Stomach (tissue), 4 donors: ENCODE data around the gene ESYT2.

Experiments
- POLR2A ChIP-seq, 4 donors: fragments of 450-650 bp; IDR thresholded peaks; one replicate each; pipeline ENCODE4 v1.6.1; 2016; ENCODE audit warnings: antibody characterized with exemption in 4 of 4, control low read depth in 2 of 4, mild to moderate bottlenecking in 1 of 4, moderate library complexity in 1 of 4
- TF ChIP-seq, protein P1 (sequence below), 7 experiments: fragments of 450-650 bp in 4 of 7; fragments of 200-600 bp in 3 of 7; sonication (generic) in 3 of 7; IDR thresholded peaks; one replicate each; pipeline ENCODE4 v1.5.1; 2016 to 2019; ENCODE audit warnings: antibody characterized with exemption in 7 of 7, control low read depth in 2 of 7, mild to moderate bottlenecking in 1 of 7

DNA sequence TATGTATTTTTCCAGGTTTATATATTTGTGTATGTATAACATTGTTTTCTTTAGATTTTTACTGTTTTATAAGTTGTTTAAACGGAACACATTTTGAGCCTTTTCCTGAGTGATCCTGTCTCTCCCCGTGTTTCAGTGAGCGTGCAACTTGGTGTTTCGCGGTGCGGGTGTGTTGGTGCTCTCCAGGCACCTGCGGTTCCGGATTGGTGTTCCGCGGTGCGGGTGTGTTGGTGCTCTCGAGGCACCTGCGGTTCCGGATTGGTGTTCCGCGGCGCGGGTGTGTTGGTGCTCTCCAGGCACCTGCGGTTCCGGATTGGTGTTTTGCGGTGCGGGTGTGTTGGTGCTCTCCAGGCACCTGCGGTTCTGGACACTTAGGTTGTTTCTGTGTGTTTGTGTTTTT is 47.7 kb upstream of the ESYT2 start:
- TF ChIP-seq, protein P1, sequence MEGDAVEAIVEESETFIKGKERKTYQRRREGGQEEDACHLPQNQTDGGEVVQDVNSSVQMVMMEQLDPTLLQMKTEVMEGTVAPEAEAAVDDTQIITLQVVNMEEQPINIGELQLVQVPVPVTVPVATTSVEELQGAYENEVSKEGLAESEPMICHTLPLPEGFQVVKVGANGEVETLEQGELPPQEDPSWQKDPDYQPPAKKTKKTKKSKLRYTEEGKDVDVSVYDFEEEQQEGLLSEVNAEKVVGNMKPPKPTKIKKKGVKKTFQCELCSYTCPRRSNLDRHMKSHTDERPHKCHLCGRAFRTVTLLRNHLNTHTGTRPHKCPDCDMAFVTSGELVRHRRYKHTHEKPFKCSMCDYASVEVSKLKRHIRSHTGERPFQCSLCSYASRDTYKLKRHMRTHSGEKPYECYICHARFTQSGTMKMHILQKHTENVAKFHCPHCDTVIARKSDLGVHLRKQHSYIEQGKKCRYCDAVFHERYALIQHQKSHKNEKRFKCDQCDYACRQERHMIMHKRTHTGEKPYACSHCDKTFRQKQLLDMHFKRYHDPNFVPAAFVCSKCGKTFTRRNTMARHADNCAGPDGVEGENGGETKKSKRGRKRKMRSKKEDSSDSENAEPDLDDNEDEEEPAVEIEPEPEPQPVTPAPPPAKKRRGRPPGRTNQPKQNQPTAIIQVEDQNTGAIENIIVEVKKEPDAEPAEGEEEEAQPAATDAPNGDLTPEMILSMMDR (IDR thresholded peaks at IDR 0.05) = no peak
- no peak for TF ChIP-seq POLR2A (IDR thresholded peaks at IDR 0.05)
